HepG2 (cell line): ENCODE measurements around the gene WDR5B. TPM values are rescaled to one million over a fixed set of nuclear protein-coding genes. Genes with fewer than 3 reads are reported as not detected.

Experiments used
- ATAC-seq: fragments of 200-7000 bp; cut with Tn5 transposase; 3 replicates; pipeline ENCODE4 v1.9.1; 2020; ENCODE audit warnings: mild to moderate bottlenecking, moderate library complexity
- BruUV-seq: library from RNA; stranded (reverse); fragments of 400-500 nt; replicated peaks from 2 replicates; lab custom pipeline; 2021; lab: Mats Ljungman, UMichigan
- CTCF ChIA-PET: fragments of 300-600 bp; formaldehyde crosslinking; extraction: SDS; loops from one replicate; lab custom pipeline; 2021; ENCODE audit warnings: low total read pairs, inconsistent platforms, low intra/inter-chr PET ratio; lab: Yijun Ruan, JAX
- POLR2A ChIA-PET: fragments of 350-600 bp; sonication (Branson Sonifier 250); formaldehyde crosslinking; loops from one replicate; lab custom pipeline; 2020; ENCODE audit warnings: antibody characterized with exemption, inconsistent platforms; lab: Yijun Ruan, JAX
- DNase-seq: peaks from one replicate; pipeline ENCODE4 v3.0.0-alpha.2; 2015; ENCODE audit warnings: low spot score
- FAIRE-seq: peaks from 3 replicates; lab custom pipeline; 2011; peaks lifted over from hg19 to GRCh38; lab: Jason Lieb, UNC
- H2AFZ ChIP-seq: one replicate; pipeline ENCODE4 v1.6.1; 2011; ENCODE audit warnings: low read length, inconsistent platforms
- H3K27ac ChIP-seq: fragments of 300-600 bp; 3 replicates; pipeline ENCODE4 v1.8.0; 2011; ENCODE audit warnings: mixed run types, mild to moderate bottlenecking, mixed read lengths, low read length, inconsistent platforms; ENCODE audit not compliant: insufficient read depth; ENCODE audit errors: extremely low read length
- H3K27me3 ChIP-seq, 2 experiments: fragments of 200-600 bp in 1 of 2; 2 replicates in 1 of 2; 3 replicates in 1 of 2; pipeline versions ENCODE4 v1.6.0 to v1.8.0; 2011; ENCODE audit warnings: low read length in 2 of 2, mild to moderate bottlenecking in 2 of 2, moderate library complexity in 2 of 2, inconsistent platforms in 1 of 2; ENCODE audit not compliant: insufficient read depth in 2 of 2, control insufficient read depth in 1 of 2
- H3K36me3 ChIP-seq, 2 experiments: fragments of 200-600 bp in 1 of 2; replicated peaks in 1 of 2; 2 replicates in 1 of 2; 3 replicates in 1 of 2; pipeline versions ENCODE4 v1.5.1 to v1.8.0; 2011; ENCODE audit warnings: low read length in 2 of 2, inconsistent platforms in 1 of 2; ENCODE audit not compliant: insufficient read depth in 2 of 2, control insufficient read depth in 1 of 2
- H3K4me1 ChIP-seq: 2 replicates; pipeline ENCODE4 v1.5.1; 2012; ENCODE audit warnings: low read length, inconsistent platforms; ENCODE audit not compliant: insufficient read depth
- H3K4me2 ChIP-seq: 2 replicates; pipeline ENCODE4 v1.6.0; 2011; ENCODE audit warnings: low read depth, low read length, inconsistent platforms
- H3K4me3 ChIP-seq, 3 experiments: fragments of 200-600 bp in 1 of 3; sonication (generic), shearing (Covaris generic) in 1 of 3; replicated peaks in 1 of 3; 2 replicates each; pipeline ENCODE4 v1.5.1; 2011 to 2016; ENCODE audit warnings: low read length in 3 of 3, inconsistent platforms in 2 of 3, low read depth in 2 of 3, mild to moderate bottlenecking in 2 of 3, control low read depth in 1 of 3, mixed read lengths in 1 of 3; ENCODE audit not compliant: insufficient read depth in 1 of 3
- H3K79me2 ChIP-seq: one replicate; pipeline ENCODE4 v1.6.1; 2011; ENCODE audit warnings: low read length, inconsistent platforms; ENCODE audit not compliant: insufficient read depth
- H3K9ac ChIP-seq: 2 replicates; pipeline ENCODE4 v1.6.0; 2011; ENCODE audit warnings: mild to moderate bottlenecking, low read depth, low read length, inconsistent platforms; ENCODE audit not compliant: insufficient read depth
- H3K9me3 ChIP-seq: 2 replicates; pipeline ENCODE4 v1.5.1; 2012; ENCODE audit warnings: mild to moderate bottlenecking, low read length
- H4K20me1 ChIP-seq: 2 replicates; pipeline ENCODE4 v1.6.0; 2011; ENCODE audit warnings: inconsistent platforms, mild to moderate bottlenecking, low read length, moderate library complexity; ENCODE audit not compliant: insufficient read depth
- CBX1 ChIP-seq: IDR thresholded peaks from one replicate; pipeline ENCODE4 v1.6.1; 2016; ENCODE audit warnings: antibody characterized with exemption, low read depth
- PCBP1 ChIP-seq: fragments of 200-400 bp; formaldehyde crosslinking; IDR thresholded peaks from 2 replicates; pipeline ENCODE4 v1.6.1; 2017; ENCODE audit warnings: mild to moderate bottlenecking, low read depth, low read length, borderline replicate concordance
- PRMT3 ChIP-seq: sonication (generic); formaldehyde crosslinking; IDR thresholded peaks from 2 replicates; pipeline ENCODE4 v1.8.1; 2022; ENCODE audit warnings: low read depth, mild to moderate bottlenecking, moderate library complexity, missing genetic modification reagents, borderline replicate concordance
- TBX3 ChIP-seq: fragments of 450-650 bp; IDR thresholded peaks from 2 replicates; pipeline ENCODE4 v1.6.1; 2017; ENCODE audit warnings: antibody characterized with exemption, mild to moderate bottlenecking, inconsistent platforms, borderline replicate concordance
- ZSCAN20 ChIP-seq: sonication (generic); formaldehyde crosslinking; IDR thresholded peaks from 2 replicates; pipeline ENCODE4 v1.4.0; 2020; ENCODE audit warnings: missing genetic modification reagents, mild to moderate bottlenecking, borderline replicate concordance
- ZSCAN30 ChIP-seq: sonication (generic); formaldehyde crosslinking; IDR thresholded peaks from 2 replicates; pipeline ENCODE4 v1.5.0; 2020; ENCODE audit warnings: mild to moderate bottlenecking, missing genetic modification reagents
- WGBS: methylation state at CpG from one replicate; pipeline ENCODE4 v1.1.6; 2017; ENCODE audit warnings: low lambda C conversion rate; 5-methylcytosine and 5-hydroxymethylcytosine counted together
- in situ Hi-C: cut with HindIII; loops from 2 replicates; pipeline ENCODE4 v1.10.0; 2017; ENCODE audit warnings: low pct_unique_long_range_greater_than_20kb; ENCODE audit not compliant: extremely low pct_ligation_motif_present
- intact Hi-C: fragments of 100-400 bp; cut with micrococcal nuclease; formaldehyde crosslinking; loops from one replicate; pipeline ENCODE4 v1.10.0; 2022; ENCODE audit not compliant: unreplicated experiment
- polyA plus RNA-seq, 8 experiments: library from polyadenylated mRNA; depleted of rRNA in 3 of 8; stranded (reverse) in 7 of 8; unstranded in 1 of 8; fragments of >200 nt; fragmentation: Illumina TruSeq in 4 of 8; extraction: Trizol in 4 of 8; gene quantifications; 2 replicates each; pipeline versions ENCODE4 v1.2.1 to v1.2.3, GENCODE V29; 2011 to 2016; ENCODE audit warnings: low read depth in 4 of 8, missing spikeins in 1 of 8, mixed read lengths in 1 of 8; ENCODE audit not compliant: insufficient read depth in 1 of 8
- total RNA-seq, 5 experiments: library from RNA; depleted of rRNA; stranded (reverse); fragments of >200 nt; fragmentation: Illumina TruSeq; extraction: Trizol; gene quantifications; 2 replicates each; pipeline ENCODE4 v1.2.3, GENCODE V29; 2016; ENCODE audit warnings: low read depth in 1 of 5
- TF ChIP-seq, protein P1 (sequence below): sonication (generic); formaldehyde crosslinking; IDR thresholded peaks from 2 replicates; pipeline ENCODE4 v1.4.0; 2020; ENCODE audit warnings: missing genetic modification reagents, borderline replicate concordance
- TF ChIP-seq, protein P2 (sequence below): sonication (generic); formaldehyde crosslinking; IDR thresholded peaks from 2 replicates; pipeline ENCODE4 v1.4.0; 2020; ENCODE audit warnings: mild to moderate bottlenecking, missing genetic modification reagents
- TF ChIP-seq, protein P3 (sequence below): sonication (generic); formaldehyde crosslinking; IDR thresholded peaks from 2 replicates; pipeline ENCODE4 v1.8.0; 2023; ENCODE audit warnings: mild to moderate bottlenecking, missing genetic modification reagents
- TF ChIP-seq, protein P4 (sequence below): sonication (generic); formaldehyde crosslinking; IDR thresholded peaks from 2 replicates; pipeline ENCODE4 v1.4.0; 2020; ENCODE audit warnings: missing genetic modification reagents

WDR5B gene
- total and polyA plus RNA-seq, 2 of the 13 experiments (the other 11 are each of a cell fraction or from before 2014, with no cell fraction given) = 2.5 to 3.6 TPM

DNA sequence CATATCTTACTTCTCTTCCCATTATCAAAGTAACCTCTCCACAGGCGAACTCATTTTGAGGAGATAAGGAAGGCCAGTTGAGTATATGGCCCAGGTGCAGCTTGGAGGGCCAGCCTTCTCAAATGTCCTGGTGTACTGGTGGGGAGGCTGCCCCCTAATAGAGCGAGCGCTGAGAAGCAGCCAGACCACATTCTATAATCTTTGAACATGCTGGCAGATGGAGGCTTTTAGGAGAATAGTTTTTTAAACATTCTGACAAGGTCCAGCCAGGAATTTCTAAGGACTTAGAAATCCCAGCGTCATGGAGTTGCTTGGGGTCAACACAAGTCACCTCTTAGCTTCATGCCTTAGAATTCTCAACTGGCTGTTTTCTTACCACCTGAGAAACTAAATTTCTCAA lies 5.8 kb downstream of the WDR5B start:
- POLR2A ChIA-PET = no interaction called here
- H3K79me2 ChIP-seq = peaks cover 13% of the 10 kb centered on the region
- intact Hi-C loops = no loop called here

More for the DNA sequence above, 5.8 kb downstream of the WDR5B start:
- ATAC-seq (no peak), FAIRE-seq (no peak), DNase-seq (no peak)
- 96% methylated on average over 4 of the region's 4 CpGs for WGBS
- CTCF ChIA-PET = no interaction called here
- no TSS peak for BruUV-seq
- H3K9ac ChIP-seq = no peak overlapping the region
- no peak overlapping the region for H3K27ac ChIP-seq
- H3K4me1 ChIP-seq = peaks cover 19% of the 10 kb centered on the region
- TF ChIP-seq, protein P1, sequence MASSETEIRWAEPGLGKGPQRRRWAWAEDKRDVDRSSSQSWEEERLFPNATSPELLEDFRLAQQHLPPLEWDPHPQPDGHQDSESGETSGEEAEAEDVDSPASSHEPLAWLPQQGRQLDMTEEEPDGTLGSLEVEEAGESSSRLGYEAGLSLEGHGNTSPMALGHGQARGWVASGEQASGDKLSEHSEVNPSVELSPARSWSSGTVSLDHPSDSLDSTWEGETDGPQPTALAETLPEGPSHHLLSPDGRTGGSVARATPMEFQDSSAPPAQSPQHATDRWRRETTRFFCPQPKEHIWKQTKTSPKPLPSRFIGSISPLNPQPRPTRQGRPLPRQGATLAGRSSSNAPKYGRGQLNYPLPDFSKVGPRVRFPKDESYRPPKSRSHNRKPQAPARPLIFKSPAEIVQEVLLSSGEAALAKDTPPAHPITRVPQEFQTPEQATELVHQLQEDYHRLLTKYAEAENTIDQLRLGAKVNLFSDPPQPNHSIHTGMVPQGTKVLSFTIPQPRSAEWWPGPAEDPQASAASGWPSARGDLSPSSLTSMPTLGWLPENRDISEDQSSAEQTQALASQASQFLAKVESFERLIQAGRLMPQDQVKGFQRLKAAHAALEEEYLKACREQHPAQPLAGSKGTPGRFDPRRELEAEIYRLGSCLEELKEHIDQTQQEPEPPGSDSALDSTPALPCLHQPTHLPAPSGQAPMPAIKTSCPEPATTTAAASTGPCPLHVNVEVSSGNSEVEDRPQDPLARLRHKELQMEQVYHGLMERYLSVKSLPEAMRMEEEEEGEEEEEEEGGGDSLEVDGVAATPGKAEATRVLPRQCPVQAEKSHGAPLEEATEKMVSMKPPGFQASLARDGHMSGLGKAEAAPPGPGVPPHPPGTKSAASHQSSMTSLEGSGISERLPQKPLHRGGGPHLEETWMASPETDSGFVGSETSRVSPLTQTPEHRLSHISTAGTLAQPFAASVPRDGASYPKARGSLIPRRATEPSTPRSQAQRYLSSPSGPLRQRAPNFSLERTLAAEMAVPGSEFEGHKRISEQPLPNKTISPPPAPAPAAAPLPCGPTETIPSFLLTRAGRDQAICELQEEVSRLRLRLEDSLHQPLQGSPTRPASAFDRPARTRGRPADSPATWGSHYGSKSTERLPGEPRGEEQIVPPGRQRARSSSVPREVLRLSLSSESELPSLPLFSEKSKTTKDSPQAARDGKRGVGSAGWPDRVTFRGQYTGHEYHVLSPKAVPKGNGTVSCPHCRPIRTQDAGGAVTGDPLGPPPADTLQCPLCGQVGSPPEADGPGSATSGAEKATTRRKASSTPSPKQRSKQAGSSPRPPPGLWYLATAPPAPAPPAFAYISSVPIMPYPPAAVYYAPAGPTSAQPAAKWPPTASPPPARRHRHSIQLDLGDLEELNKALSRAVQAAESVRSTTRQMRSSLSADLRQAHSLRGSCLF (CRISPR knock-in tag) = no peak
- TF ChIP-seq ZSCAN20 (CRISPR knock-in tag) (no peak), PRMT3 (CRISPR knock-in tag) (no peak), PCBP1 (no peak), TBX3 (no peak), ZSCAN30 (CRISPR knock-in tag) (no peak), CBX1 (no peak)
- TF ChIP-seq, protein P2, sequence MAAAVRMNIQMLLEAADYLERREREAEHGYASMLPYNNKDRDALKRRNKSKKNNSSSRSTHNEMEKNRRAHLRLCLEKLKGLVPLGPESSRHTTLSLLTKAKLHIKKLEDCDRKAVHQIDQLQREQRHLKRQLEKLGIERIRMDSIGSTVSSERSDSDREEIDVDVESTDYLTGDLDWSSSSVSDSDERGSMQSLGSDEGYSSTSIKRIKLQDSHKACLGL (CRISPR knock-in tag) = no peak
- TF ChIP-seq, protein P3, sequence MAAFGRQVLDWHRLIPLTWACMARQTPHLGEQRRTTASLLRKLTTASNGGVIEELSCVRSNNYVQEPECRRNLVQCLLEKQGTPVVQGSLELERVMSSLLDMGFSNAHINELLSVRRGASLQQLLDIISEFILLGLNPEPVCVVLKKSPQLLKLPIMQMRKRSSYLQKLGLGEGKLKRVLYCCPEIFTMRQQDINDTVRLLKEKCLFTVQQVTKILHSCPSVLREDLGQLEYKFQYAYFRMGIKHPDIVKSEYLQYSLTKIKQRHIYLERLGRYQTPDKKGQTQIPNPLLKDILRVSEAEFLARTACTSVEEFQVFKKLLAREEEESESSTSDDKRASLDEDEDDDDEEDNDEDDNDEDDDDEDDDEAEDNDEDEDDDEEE (CRISPR knock-in tag) = no peak
- TF ChIP-seq, protein P4, sequence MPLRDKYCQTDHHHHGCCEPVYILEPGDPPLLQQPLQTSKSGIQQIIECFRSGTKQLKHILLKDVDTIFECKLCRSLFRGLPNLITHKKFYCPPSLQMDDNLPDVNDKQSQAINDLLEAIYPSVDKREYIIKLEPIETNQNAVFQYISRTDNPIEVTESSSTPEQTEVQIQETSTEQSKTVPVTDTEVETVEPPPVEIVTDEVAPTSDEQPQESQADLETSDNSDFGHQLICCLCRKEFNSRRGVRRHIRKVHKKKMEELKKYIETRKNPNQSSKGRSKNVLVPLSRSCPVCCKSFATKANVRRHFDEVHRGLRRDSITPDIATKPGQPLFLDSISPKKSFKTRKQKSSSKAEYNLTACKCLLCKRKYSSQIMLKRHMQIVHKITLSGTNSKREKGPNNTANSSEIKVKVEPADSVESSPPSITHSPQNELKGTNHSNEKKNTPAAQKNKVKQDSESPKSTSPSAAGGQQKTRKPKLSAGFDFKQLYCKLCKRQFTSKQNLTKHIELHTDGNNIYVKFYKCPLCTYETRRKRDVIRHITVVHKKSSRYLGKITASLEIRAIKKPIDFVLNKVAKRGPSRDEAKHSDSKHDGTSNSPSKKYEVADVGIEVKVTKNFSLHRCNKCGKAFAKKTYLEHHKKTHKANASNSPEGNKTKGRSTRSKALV (CRISPR knock-in tag) = no peak
- H3K4me2 ChIP-seq = no peak overlapping the region
- no peaks in the 10 kb centered on the region; the same call in 1 of the 2 replicates for H4K20me1 ChIP-seq
- H3K4me3 ChIP-seq = no peak overlapping the region
- peaks cover 18 to 62% of the 10 kb centered on the region in 2 experiments for H3K36me3 ChIP-seq
- H3K27me3 ChIP-seq = no peaks in the 10 kb centered on the region; a peak in 1 of 5 replicates
- H2AFZ ChIP-seq = no peak overlapping the region
- no peaks in the 10 kb centered on the region for H3K9me3 ChIP-seq
- in situ Hi-C loops = no loop called here
